HepG2 (cell line): ENCODE results near the gene PARP6. TPM values are rescaled to one million over a fixed set of nuclear protein-coding genes. Genes with fewer than 3 reads are reported as not detected.

Source experiments
- ATAC-seq: fragments of 200-7000 bp; cut with Tn5 transposase; 3 replicates; pipeline ENCODE4 v1.9.1; 2020; ENCODE audit warnings: mild to moderate bottlenecking, moderate library complexity
- BruUV-seq: library from RNA; stranded (reverse); fragments of 400-500 nt; replicated peaks from 2 replicates; lab custom pipeline; 2021; lab: Mats Ljungman, UMichigan
- CTCF ChIA-PET: fragments of 300-600 bp; formaldehyde crosslinking; extraction: SDS; loops from one replicate; lab custom pipeline; 2021; ENCODE audit warnings: low total read pairs, inconsistent platforms, low intra/inter-chr PET ratio; lab: Yijun Ruan, JAX
- POLR2A ChIA-PET: fragments of 350-600 bp; sonication (Branson Sonifier 250); formaldehyde crosslinking; loops from one replicate; lab custom pipeline; 2020; ENCODE audit warnings: antibody characterized with exemption, inconsistent platforms; lab: Yijun Ruan, JAX
- DNase-seq: peaks from one replicate; pipeline ENCODE4 v3.0.0-alpha.2; 2015; ENCODE audit warnings: low spot score
- FAIRE-seq: peaks from 3 replicates; lab custom pipeline; 2011; peaks lifted over from hg19 to GRCh38; lab: Jason Lieb, UNC
- H2AFZ ChIP-seq: one replicate; pipeline ENCODE4 v1.6.1; 2011; ENCODE audit warnings: low read length, inconsistent platforms
- H3K27ac ChIP-seq: fragments of 300-600 bp; 3 replicates; pipeline ENCODE4 v1.8.0; 2011; ENCODE audit warnings: mixed run types, mild to moderate bottlenecking, mixed read lengths, low read length, inconsistent platforms; ENCODE audit not compliant: insufficient read depth; ENCODE audit errors: extremely low read length
- H3K27me3 ChIP-seq, 2 experiments: fragments of 200-600 bp in 1 of 2; 2 replicates in 1 of 2; 3 replicates in 1 of 2; pipeline versions ENCODE4 v1.6.0 to v1.8.0; 2011; ENCODE audit warnings: low read length in 2 of 2, mild to moderate bottlenecking in 2 of 2, moderate library complexity in 2 of 2, inconsistent platforms in 1 of 2; ENCODE audit not compliant: insufficient read depth in 2 of 2, control insufficient read depth in 1 of 2
- H3K36me3 ChIP-seq, 2 experiments: fragments of 200-600 bp in 1 of 2; replicated peaks in 1 of 2; 2 replicates in 1 of 2; 3 replicates in 1 of 2; pipeline versions ENCODE4 v1.5.1 to v1.8.0; 2011; ENCODE audit warnings: low read length in 2 of 2, inconsistent platforms in 1 of 2; ENCODE audit not compliant: insufficient read depth in 2 of 2, control insufficient read depth in 1 of 2
- H3K4me1 ChIP-seq: 2 replicates; pipeline ENCODE4 v1.5.1; 2012; ENCODE audit warnings: low read length, inconsistent platforms; ENCODE audit not compliant: insufficient read depth
- H3K4me2 ChIP-seq: 2 replicates; pipeline ENCODE4 v1.6.0; 2011; ENCODE audit warnings: low read depth, low read length, inconsistent platforms
- H3K4me3 ChIP-seq, 3 experiments: fragments of 200-600 bp in 1 of 3; sonication (generic), shearing (Covaris generic) in 1 of 3; replicated peaks in 1 of 3; 2 replicates each; pipeline ENCODE4 v1.5.1; 2011 to 2016; ENCODE audit warnings: low read length in 3 of 3, inconsistent platforms in 2 of 3, low read depth in 2 of 3, mild to moderate bottlenecking in 2 of 3, control low read depth in 1 of 3, mixed read lengths in 1 of 3; ENCODE audit not compliant: insufficient read depth in 1 of 3
- H3K79me2 ChIP-seq: one replicate; pipeline ENCODE4 v1.6.1; 2011; ENCODE audit warnings: low read length, inconsistent platforms; ENCODE audit not compliant: insufficient read depth
- H3K9ac ChIP-seq: 2 replicates; pipeline ENCODE4 v1.6.0; 2011; ENCODE audit warnings: mild to moderate bottlenecking, low read depth, low read length, inconsistent platforms; ENCODE audit not compliant: insufficient read depth
- H3K9me3 ChIP-seq: 2 replicates; pipeline ENCODE4 v1.5.1; 2012; ENCODE audit warnings: mild to moderate bottlenecking, low read length
- H4K20me1 ChIP-seq: 2 replicates; pipeline ENCODE4 v1.6.0; 2011; ENCODE audit warnings: inconsistent platforms, mild to moderate bottlenecking, low read length, moderate library complexity; ENCODE audit not compliant: insufficient read depth
- FOSL1 ChIP-seq: sonication (generic); formaldehyde crosslinking; IDR thresholded peaks from 2 replicates; pipeline ENCODE4 v1.9.0; 2021; ENCODE audit warnings: missing genetic modification reagents, borderline replicate concordance
- FOXA3 ChIP-seq: IDR thresholded peaks from 2 replicates; pipeline ENCODE4 v1.6.1; 2016; ENCODE audit warnings: missing genetic modification reagents, missing compliant biosample characterization
- HES4 ChIP-seq: sonication (generic); formaldehyde crosslinking; IDR thresholded peaks from 2 replicates; pipeline ENCODE4 v1.9.0; 2021; ENCODE audit warnings: mild to moderate bottlenecking, missing genetic modification reagents, borderline replicate concordance
- MAF1 ChIP-seq: sonication (generic); formaldehyde crosslinking; IDR thresholded peaks from 2 replicates; pipeline ENCODE4 v1.5.0; 2020; ENCODE audit warnings: missing genetic modification reagents, borderline replicate concordance
- MIXL1 ChIP-seq: IDR thresholded peaks from 2 replicates; pipeline ENCODE4 v1.6.1; 2016
- NRL ChIP-seq: sonication (generic); formaldehyde crosslinking; IDR thresholded peaks from 2 replicates; pipeline ENCODE4 v1.5.0; 2020; ENCODE audit warnings: missing genetic modification reagents, mild to moderate bottlenecking, moderate library complexity, borderline replicate concordance
- PHF20 ChIP-seq: sonication (generic); formaldehyde crosslinking; IDR thresholded peaks from 2 replicates; pipeline ENCODE4 v1.5.0; 2020; ENCODE audit warnings: mild to moderate bottlenecking, missing genetic modification reagents
- RARA ChIP-seq: IDR thresholded peaks from 2 replicates; pipeline ENCODE4 v1.6.1; 2016; ENCODE audit warnings: missing genetic modification reagents, missing compliant biosample characterization
- RFX5 ChIP-seq: IDR thresholded peaks from 2 replicates; pipeline ENCODE4 v1.6.1; 2011; ENCODE audit warnings: low read depth, low read length, improper control_type of control experiment
- SNAPC4 ChIP-seq: sonication (generic); formaldehyde crosslinking; IDR thresholded peaks from 2 replicates; pipeline ENCODE4 v1.4.0; 2020; ENCODE audit warnings: mild to moderate bottlenecking, missing genetic modification reagents
- SRF ChIP-seq: IDR thresholded peaks from 2 replicates; pipeline ENCODE4 v1.6.1; 2011; ENCODE audit warnings: mild to moderate bottlenecking, low read depth, low read length, moderate library complexity
- THAP9 ChIP-seq: sonication (generic); formaldehyde crosslinking; IDR thresholded peaks from 2 replicates; pipeline ENCODE4; 2020; ENCODE audit warnings: missing genetic modification reagents, mild to moderate bottlenecking, borderline replicate concordance
- ZFX ChIP-seq: sonication (generic); formaldehyde crosslinking; IDR thresholded peaks from 2 replicates; pipeline ENCODE4 v1.4.0; 2020; ENCODE audit warnings: mild to moderate bottlenecking, low read depth, missing genetic modification reagents, moderate library complexity
- ZNF18 ChIP-seq: sonication (generic); formaldehyde crosslinking; IDR thresholded peaks from 2 replicates; pipeline ENCODE4 v1.8.0; 2022; ENCODE audit warnings: mild to moderate bottlenecking, missing genetic modification reagents; ENCODE audit not compliant: insufficient replicate concordance
- ZNF33B ChIP-seq: sonication (generic); formaldehyde crosslinking; IDR thresholded peaks from 2 replicates; pipeline ENCODE4 v1.5.1; 2020; ENCODE audit warnings: mild to moderate bottlenecking, missing genetic modification reagents
- ZNF383 ChIP-seq: sonication (generic); formaldehyde crosslinking; IDR thresholded peaks from 2 replicates; pipeline ENCODE4 v1.4.0; 2020; ENCODE audit warnings: missing genetic modification reagents, mild to moderate bottlenecking, borderline replicate concordance
- WGBS: methylation state at CpG from one replicate; pipeline ENCODE4 v1.1.6; 2017; ENCODE audit warnings: low lambda C conversion rate; 5-methylcytosine and 5-hydroxymethylcytosine counted together
- in situ Hi-C: cut with HindIII; loops from 2 replicates; pipeline ENCODE4 v1.10.0; 2017; ENCODE audit warnings: low pct_unique_long_range_greater_than_20kb; ENCODE audit not compliant: extremely low pct_ligation_motif_present
- intact Hi-C: fragments of 100-400 bp; cut with micrococcal nuclease; formaldehyde crosslinking; loops from one replicate; pipeline ENCODE4 v1.10.0; 2022; ENCODE audit not compliant: unreplicated experiment
- polyA plus RNA-seq, 8 experiments: library from polyadenylated mRNA; depleted of rRNA in 3 of 8; stranded (reverse) in 7 of 8; unstranded in 1 of 8; fragments of >200 nt; fragmentation: Illumina TruSeq in 4 of 8; extraction: Trizol in 4 of 8; gene quantifications; 2 replicates each; pipeline versions ENCODE4 v1.2.1 to v1.2.3, GENCODE V29; 2011 to 2016; ENCODE audit warnings: low read depth in 4 of 8, missing spikeins in 1 of 8, mixed read lengths in 1 of 8; ENCODE audit not compliant: insufficient read depth in 1 of 8
- total RNA-seq, 5 experiments: library from RNA; depleted of rRNA; stranded (reverse); fragments of >200 nt; fragmentation: Illumina TruSeq; extraction: Trizol; gene quantifications; 2 replicates each; pipeline ENCODE4 v1.2.3, GENCODE V29; 2016; ENCODE audit warnings: low read depth in 1 of 5

The PARP6 gene
- total and polyA plus RNA-seq, 2 of the 13 experiments (the other 11 are each of a cell fraction or from before 2014, with no cell fraction given): 0.22 to 0.87 TPM

- no peak for ATAC-seq
- ChIA-PET POLR2A (no interaction called here), CTCF (no interaction called here)
- BruUV-seq: no TSS peak
- WGBS: 57% methylated on average over 4 of the region's 4 CpGs
- no peaks in the 10 kb centered on the region for H3K36me3 ChIP-seq
- H3K4me2 ChIP-seq: no peak overlapping the region
- in situ Hi-C loops: no loop called here
- H3K9me3 ChIP-seq: no peaks in the 10 kb centered on the region
- TF ChIP-seq ZNF33B (CRISPR knock-in tag): no peak
- TF ChIP-seq FOSL1 (CRISPR knock-in tag): no peak
- TF ChIP-seq ZNF383: no peak
- no peak for TF ChIP-seq ZFX (CRISPR knock-in tag)
- TF ChIP-seq SNAPC4 (CRISPR knock-in tag): no peak
- no peak for TF ChIP-seq RFX5
- no peak for TF ChIP-seq THAP9 (CRISPR knock-in tag)
- TF ChIP-seq RARA (CRISPR knock-in tag): no peak
- TF ChIP-seq MAF1 (CRISPR knock-in tag): no peak
- TF ChIP-seq SRF: no peak
- TF ChIP-seq ZNF18 (CRISPR knock-in tag): no peak
- no peak for TF ChIP-seq FOXA3 (CRISPR knock-in tag)
- no peak for TF ChIP-seq NRL (CRISPR knock-in tag)
- TF ChIP-seq HES4 (CRISPR knock-in tag): no peak
- TF ChIP-seq PHF20 (CRISPR knock-in tag): no peak
- TF ChIP-seq MIXL1: no peak
- TF ChIP-seq, all 625 proteins: peak for 0
- no peaks in the 10 kb centered on the region for H3K79me2 ChIP-seq
- H3K4me3 ChIP-seq: no peak overlapping the region
- peaks cover 0 to 2% of the 10 kb centered on the region in 2 experiments; a peak in 3 of 5 replicates for H3K27me3 ChIP-seq
- H3K4me1 ChIP-seq: no peaks in the 10 kb centered on the region
- H3K27ac ChIP-seq: no peak overlapping the region
- FAIRE-seq (no peak), DNase-seq (no peak)
- no peaks in the 10 kb centered on the region for H4K20me1 ChIP-seq
- no peak overlapping the region for H3K9ac ChIP-seq
- intact Hi-C loops: no loop called here
- no peak overlapping the region for H2AFZ ChIP-seq
Measured at GRCh38 chr15:72269739-72270138, 2.6 kb downstream of the PARP6 start.
